PC-9 (cell line): ENCODE results near the gene MSLN.

Experiments
- EZH2 ChIP-seq: fragments of 200-600 bp; sonication (generic); IDR thresholded peaks from 2 replicates; pipeline ENCODE4 v1.8.0; 2017; ENCODE audit warnings: antibody characterized with exemption, low read depth
- TF ChIP-seq, protein P1 (sequence below): fragments of 200-600 bp; sonication (generic); conservative IDR thresholded peaks from 2 replicates; pipeline ENCODE4 v1.6.1; 2017; ENCODE audit warnings: mixed run types, antibody characterized with exemption, mild to moderate bottlenecking, moderate library complexity

DNA sequence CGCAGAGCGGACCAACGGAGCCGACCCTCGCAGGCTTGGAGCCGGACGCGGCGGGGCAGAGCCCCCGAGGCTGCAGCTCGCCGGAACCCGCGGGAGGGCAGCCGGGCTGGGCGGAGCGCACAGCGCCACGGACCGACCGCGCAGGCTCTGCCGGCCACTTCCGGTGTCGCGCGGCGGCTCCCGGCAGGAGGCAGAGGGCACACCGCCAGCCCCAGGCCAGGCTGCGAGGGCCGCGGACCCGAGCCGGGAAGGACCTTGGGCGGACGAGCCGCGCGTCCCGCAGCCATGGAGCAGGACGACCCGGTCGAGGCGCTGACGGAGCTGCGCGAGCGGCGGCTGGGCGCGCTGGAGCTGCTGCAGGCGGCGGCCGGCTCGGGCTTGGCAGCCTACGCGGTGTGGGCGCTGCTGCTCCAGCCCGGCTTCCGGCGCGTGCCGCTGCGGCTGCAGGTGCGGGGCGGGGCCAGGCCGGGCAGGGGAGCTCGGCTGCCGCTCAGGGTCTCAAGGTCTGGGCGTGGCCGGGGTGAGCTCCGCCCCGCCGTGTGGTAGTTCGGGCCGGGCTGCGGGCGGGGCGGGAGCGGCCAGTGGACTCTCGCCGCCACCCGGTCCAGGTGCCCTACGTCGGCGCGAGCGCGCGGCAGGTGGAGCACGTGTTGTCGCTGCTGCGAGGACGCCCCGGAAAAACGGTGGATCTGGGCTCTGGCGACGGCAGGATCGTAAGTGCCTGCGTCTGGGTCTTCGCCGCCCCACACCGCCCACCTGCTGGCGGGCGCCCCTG lies 39.4 kb upstream of the MSLN start, which contains the start of gene ANTKMT:
- TF ChIP-seq, protein P1, sequence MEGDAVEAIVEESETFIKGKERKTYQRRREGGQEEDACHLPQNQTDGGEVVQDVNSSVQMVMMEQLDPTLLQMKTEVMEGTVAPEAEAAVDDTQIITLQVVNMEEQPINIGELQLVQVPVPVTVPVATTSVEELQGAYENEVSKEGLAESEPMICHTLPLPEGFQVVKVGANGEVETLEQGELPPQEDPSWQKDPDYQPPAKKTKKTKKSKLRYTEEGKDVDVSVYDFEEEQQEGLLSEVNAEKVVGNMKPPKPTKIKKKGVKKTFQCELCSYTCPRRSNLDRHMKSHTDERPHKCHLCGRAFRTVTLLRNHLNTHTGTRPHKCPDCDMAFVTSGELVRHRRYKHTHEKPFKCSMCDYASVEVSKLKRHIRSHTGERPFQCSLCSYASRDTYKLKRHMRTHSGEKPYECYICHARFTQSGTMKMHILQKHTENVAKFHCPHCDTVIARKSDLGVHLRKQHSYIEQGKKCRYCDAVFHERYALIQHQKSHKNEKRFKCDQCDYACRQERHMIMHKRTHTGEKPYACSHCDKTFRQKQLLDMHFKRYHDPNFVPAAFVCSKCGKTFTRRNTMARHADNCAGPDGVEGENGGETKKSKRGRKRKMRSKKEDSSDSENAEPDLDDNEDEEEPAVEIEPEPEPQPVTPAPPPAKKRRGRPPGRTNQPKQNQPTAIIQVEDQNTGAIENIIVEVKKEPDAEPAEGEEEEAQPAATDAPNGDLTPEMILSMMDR = no peak; the same call in 1 of the 2 replicates
- TF ChIP-seq EZH2 = no peak
